HepG2 (cell line): ENCODE data around the gene COQ6.

Source experiments
- CTCF ChIP-seq: sonication (generic); formaldehyde crosslinking; IDR thresholded peaks from 2 replicates; pipeline ENCODE4 v1.5.0; 2020; ENCODE audit warnings: mild to moderate bottlenecking, missing genetic modification reagents, moderate library complexity
- NR2C2 ChIP-seq: sonication (generic); formaldehyde crosslinking; IDR thresholded peaks from 2 replicates; pipeline ENCODE4 v1.4.0; 2020; ENCODE audit warnings: missing genetic modification reagents, mild to moderate bottlenecking, moderate library complexity, borderline replicate concordance
- RAD21 ChIP-seq: fragments of 450-650 bp; formaldehyde crosslinking; IDR thresholded peaks from 2 replicates; pipeline ENCODE4 v1.5.0; 2020; ENCODE audit warnings: mild to moderate bottlenecking
- ZBTB33 ChIP-seq: sonication (generic); formaldehyde crosslinking; IDR thresholded peaks from 2 replicates; pipeline ENCODE4 v1.4.0; 2020; ENCODE audit warnings: missing genetic modification reagents
- ZFP41 ChIP-seq: sonication (generic); formaldehyde crosslinking; IDR thresholded peaks from 2 replicates; pipeline ENCODE4 v1.4.0; 2020; ENCODE audit warnings: mild to moderate bottlenecking, missing genetic modification reagents, borderline replicate concordance
- ZSCAN5A ChIP-seq: sonication (generic); formaldehyde crosslinking; IDR thresholded peaks from 2 replicates; pipeline ENCODE4 v1.8.0; 2022; ENCODE audit warnings: mild to moderate bottlenecking, missing genetic modification reagents, borderline replicate concordance

GRCh38 chr14:73909681-73910080 lies 40.4 kb upstream of the COQ6 start:
- TF ChIP-seq CTCF (CRISPR knock-in tag): no peak
- no peak for TF ChIP-seq ZFP41
- no peak for TF ChIP-seq ZSCAN5A
- no peak for TF ChIP-seq RAD21 (CRISPR knock-in tag)
- TF ChIP-seq ZBTB33 (CRISPR knock-in tag): no peak
- no peak for TF ChIP-seq NR2C2 (CRISPR knock-in tag)
